GM12878 (cell line): ENCODE data around the gene ALAS2. TPM values are rescaled to one million over a fixed set of nuclear protein-coding genes. Genes with fewer than 3 reads are reported as not detected.
"Not testable (repeated sequence)": the region's sequence is repeated elsewhere in the genome, so short reads cannot be mapped to it uniquely, and the experiment has no call there.

ENCODE experiments used
- ATAC-seq: fragments of 200-7000 bp; cut with Tn5 transposase; 3 replicates; pipeline ENCODE4 v1.9.1; 2020; ENCODE audit warnings: mild to moderate bottlenecking, moderate library complexity
- BruUV-seq: library from RNA; stranded (reverse); fragments of 400-500 nt; replicated peaks from 2 replicates; lab custom pipeline; 2021; lab: Mats Ljungman, UMichigan
- CTCF ChIA-PET: fragments of 300-600 bp; sonication (Branson Sonifier 250); formaldehyde crosslinking; extraction: SDS; loops from one replicate; lab custom pipeline; 2021; ENCODE audit warnings: inconsistent platforms; lab: Yijun Ruan, JAX
- POLR2A ChIA-PET: fragments of 350-600 bp; formaldehyde crosslinking; extraction: SDS; loops from one replicate; lab custom pipeline; 2021; ENCODE audit warnings: inconsistent platforms; lab: Charles Lee
- RAD21 ChIA-PET: fragments of 300-600 bp; sonication (Branson Sonifier 250); formaldehyde crosslinking; loops from one replicate; lab custom pipeline; 2023; ENCODE audit warnings: antibody characterized with exemption; ENCODE audit not compliant: unreplicated experiment; lab: Charles Lee
- SMC1A ChIA-PET: fragments of 300-600 bp; sonication (Branson Sonifier 250); formaldehyde crosslinking; loops from one replicate; lab custom pipeline; 2023; ENCODE audit not compliant: unreplicated experiment, uncharacterized antibody; lab: Charles Lee
- DNase-seq: peaks from one replicate; pipeline ENCODE4 v3.0.0-alpha.2; 2011; ENCODE audit warnings: low read depth, low spot score
- FAIRE-seq: peaks from 3 replicates; lab custom pipeline; 2011; peaks lifted over from hg19 to GRCh38; lab: Jason Lieb, UNC
- H2AFZ ChIP-seq: 2 replicates; pipeline ENCODE4 v1.6.0; 2011; ENCODE audit warnings: low read depth, low read length, control low read depth; ENCODE audit not compliant: control insufficient read depth
- H3K27ac ChIP-seq: 2 replicates; pipeline ENCODE4 v1.5.1; 2011; ENCODE audit warnings: control low read depth; ENCODE audit not compliant: control insufficient read depth, insufficient read depth
- H3K27me3 ChIP-seq, 2 experiments: replicated peaks in 1 of 2; 2 replicates each; pipeline versions ENCODE4 v1.6.0 to v1.6.1; 2011; ENCODE audit warnings: low read length in 1 of 2; ENCODE audit not compliant: control insufficient read depth in 2 of 2, insufficient read depth in 2 of 2
- H3K36me3 ChIP-seq, 2 experiments: 2 replicates each; pipeline ENCODE4 v1.5.1; 2011; ENCODE audit warnings: low read length in 1 of 2; ENCODE audit not compliant: control insufficient read depth in 2 of 2, insufficient read depth in 2 of 2
- H3K4me1 ChIP-seq: 2 replicates; pipeline ENCODE4 v1.6.1; 2011; ENCODE audit warnings: mild to moderate bottlenecking, low read length, moderate library complexity, mixed read lengths; ENCODE audit not compliant: control insufficient read depth, insufficient read depth
- H3K4me2 ChIP-seq: 2 replicates; pipeline ENCODE4 v1.6.0; 2011; ENCODE audit warnings: control low read depth; ENCODE audit not compliant: control insufficient read depth, insufficient read depth
- H3K4me3 ChIP-seq: fragments of 200-600 bp; sonication (generic); 2 replicates; pipeline ENCODE4 v1.5.1; 2016
- H3K79me2 ChIP-seq: 2 replicates; pipeline ENCODE4 v1.6.0; 2011; ENCODE audit warnings: low read length; ENCODE audit not compliant: control insufficient read depth, insufficient read depth
- H3K9ac ChIP-seq: 2 replicates; pipeline ENCODE4 v1.8.0; 2011; ENCODE audit warnings: low read length, control low read depth, mixed read lengths; ENCODE audit not compliant: control insufficient read depth, insufficient read depth
- H3K9me3 ChIP-seq: replicated peaks from 3 replicates; pipeline ENCODE4 v1.5.1; 2011; ENCODE audit warnings: mild to moderate bottlenecking, low read length; ENCODE audit not compliant: control insufficient read depth, insufficient read depth
- H4K20me1 ChIP-seq: 2 replicates; pipeline ENCODE4 v1.6.0; 2011; ENCODE audit not compliant: control insufficient read depth, insufficient read depth
- CBFB ChIP-seq: IDR thresholded peaks from 2 replicates; pipeline ENCODE4 v1.6.1; 2016; ENCODE audit warnings: antibody characterized with exemption, low read depth
- IRF4 ChIP-seq: IDR thresholded peaks from 2 replicates; pipeline ENCODE4 v1.6.1; 2011; ENCODE audit warnings: low read depth, low read length
- LARP7 ChIP-seq: fragments of 450-650 bp; IDR thresholded peaks from 2 replicates; pipeline ENCODE4 v1.6.1; 2017; ENCODE audit warnings: mild to moderate bottlenecking
- MYB ChIP-seq: fragments of 150-350 bp; IDR thresholded peaks from 2 replicates; pipeline ENCODE4 v1.6.1; 2014; ENCODE audit warnings: mild to moderate bottlenecking, low read depth, low read length, borderline replicate concordance
- NFXL1 ChIP-seq: fragments of 450-650 bp; IDR thresholded peaks from 2 replicates; pipeline ENCODE4 v1.6.1; 2017; ENCODE audit warnings: antibody characterized with exemption, mild to moderate bottlenecking, borderline replicate concordance
- POLR2AphosphoS2 ChIP-seq: IDR thresholded peaks from 2 replicates; pipeline ENCODE4 v1.6.1; 2011; ENCODE audit warnings: low read depth, mild to moderate bottlenecking, low read length, improper control_type of control experiment, moderate library complexity
- RAD21 ChIP-seq: IDR thresholded peaks from 2 replicates; pipeline ENCODE4 v1.6.1; 2011; ENCODE audit warnings: mild to moderate bottlenecking, low read depth, low read length, moderate library complexity; ENCODE audit not compliant: insufficient read depth
- RCOR1 ChIP-seq: conservative IDR thresholded peaks from 2 replicates; pipeline ENCODE4 v1.6.1; 2012; ENCODE audit warnings: low read depth, low read length, improper control_type of control experiment
- SREBF1 ChIP-seq: IDR thresholded peaks from 2 replicates; pipeline ENCODE4 v1.6.1; 2012; ENCODE audit warnings: mild to moderate bottlenecking, low read length
- WGBS: methylation state at CpG from one replicate; pipeline ENCODE4 v1.1.6; 2016; ENCODE audit warnings: low lambda C conversion rate; ENCODE audit not compliant: insufficient replicate concordance, insufficient coverage; ENCODE audit errors: missing lambda C conversion rate; 5-methylcytosine and 5-hydroxymethylcytosine counted together
- in situ Hi-C: fragments of 300-500 bp; cut with MboI; formaldehyde crosslinking; loops from 9 replicates; pipeline ENCODE4 v1.14.3; 2018; ENCODE audit warnings: mixed read lengths
- intact Hi-C: fragments of 100-400 bp; cut with micrococcal nuclease; formaldehyde crosslinking; loops from one replicate; pipeline ENCODE4 v1.14.2; 2022; ENCODE audit not compliant: unreplicated experiment
- polyA plus RNA-seq, 11 experiments: library from polyadenylated mRNA; depleted of rRNA in 4 of 11; unstranded in 6 of 11; stranded (reverse) in 5 of 11; fragments of >200 nt; fragmentation: Nextera tagmentation in 4 of 11; fragmentation: Illumina TruSeq in 1 of 11; extraction: Ambion mirVana in 4 of 11; extraction: Trizol in 1 of 11; gene quantifications; 1 replicate in 1 of 11; 2 replicates in 10 of 11; pipeline versions ENCODE4 v1.2.1 to v1.2.3, GENCODE V29; 2011 to 2016; ENCODE audit warnings: inconsistent platforms in 2 of 11, missing spikeins in 2 of 11, low read depth in 1 of 11
- total RNA-seq, 4 experiments: library from RNA; depleted of rRNA in 3 of 4; stranded (reverse); fragments of >200 nt in 3 of 4; fragmentation: Illumina TruSeq in 1 of 4; extraction: Trizol in 1 of 4; gene quantifications; 2 replicates each; pipeline versions ENCODE4 v1.2.1 to v1.2.3, GENCODE V29; 2013 to 2021

The ALAS2 gene
- total and polyA plus RNA-seq, 10 of the 15 experiments (the other 5 are each of a cell fraction or from before 2014, with no cell fraction given): not detected

DNA sequence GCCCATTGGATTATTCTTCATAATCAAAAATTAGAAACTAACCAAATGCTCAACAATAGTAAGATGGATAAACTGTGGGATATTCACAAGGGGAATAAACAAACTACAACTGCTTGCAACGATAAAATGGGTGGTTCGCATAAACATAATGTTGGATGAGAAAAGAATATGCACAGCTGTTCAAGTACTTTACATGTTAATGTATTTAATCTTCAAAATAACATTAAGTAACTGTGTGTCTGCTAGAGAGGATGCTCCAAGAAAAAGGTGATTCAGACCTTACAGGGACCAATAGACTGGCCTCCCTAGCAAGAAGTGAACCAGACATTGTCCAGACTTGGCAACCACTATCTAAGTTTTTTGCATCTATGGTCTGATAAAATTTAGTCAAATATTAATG, 39.1 kb downstream of the ALAS2 start:
- DNase-seq (no peak), ATAC-seq (no peak), FAIRE-seq (no peak)
- H2AFZ ChIP-seq: no peak overlapping the region
- ChIA-PET CTCF (no interaction called here), POLR2A (no interaction called here), RAD21 (no interaction called here), SMC1A (no interaction called here)
- intact Hi-C loops: no loop called here
- BruUV-seq: no TSS peak
- H3K4me2 ChIP-seq: no peak overlapping the region
- no peaks in the 10 kb centered on the region for H3K9me3 ChIP-seq
- in situ Hi-C loops: no loop called here
- H3K27me3 ChIP-seq: no peaks in the 10 kb centered on the region
- H3K79me2 ChIP-seq: no peaks in the 10 kb centered on the region
- H3K4me3 ChIP-seq: no peak overlapping the region
- no peak overlapping the region for H3K9ac ChIP-seq
- no peak overlapping the region for H3K27ac ChIP-seq
- H4K20me1 ChIP-seq: no peaks in the 10 kb centered on the region
- TF ChIP-seq POLR2AphosphoS2: no peak
- no peak for TF ChIP-seq CBFB
- TF ChIP-seq LARP7: no peak
- TF ChIP-seq MYB: no peak
- no peak for TF ChIP-seq SREBF1
- no peak for TF ChIP-seq NFXL1
- TF ChIP-seq RAD21: no peak
- no peak for TF ChIP-seq RCOR1
- TF ChIP-seq IRF4: no peak
- WGBS: 54% methylated on average over 2 of the region's 2 CpGs
- H3K36me3 ChIP-seq: no peaks in the 10 kb centered on the region
- no peaks in the 10 kb centered on the region; the same call in 1 of the 2 replicates for H3K4me1 ChIP-seq

DNA sequence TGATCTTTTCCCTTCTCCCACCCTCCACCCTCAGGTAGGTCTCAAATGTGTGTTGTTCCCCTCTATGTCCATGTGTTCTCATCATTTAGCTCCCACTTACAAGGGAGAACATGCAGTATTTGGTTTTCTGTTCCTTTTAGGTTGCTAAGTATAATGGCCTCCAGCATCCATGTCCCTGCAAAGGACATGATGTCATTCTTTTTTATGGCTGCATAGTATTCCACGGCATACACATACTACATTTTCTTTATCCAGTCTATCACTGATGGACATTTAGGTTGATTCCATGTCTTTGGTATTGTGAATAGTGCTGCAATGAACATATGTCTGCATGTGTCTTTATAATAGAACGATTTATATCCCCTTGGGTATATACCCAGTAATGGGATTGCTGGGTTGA, 47.5 kb downstream of the ALAS2 start:
- H3K4me1 ChIP-seq, H3K27me3 ChIP-seq, RAD21 ChIA-PET, H2AFZ ChIP-seq, CTCF ChIA-PET, POLR2A ChIA-PET, H4K20me1 ChIP-seq, intact Hi-C loops, FAIRE-seq, H3K36me3 ChIP-seq, H3K79me2 ChIP-seq, ATAC-seq, H3K4me2 ChIP-seq, H3K27ac ChIP-seq, H3K4me3 ChIP-seq, SMC1A ChIA-PET, BruUV-seq, DNase-seq, in situ Hi-C loops, H3K9ac ChIP-seq, H3K9me3 ChIP-seq: not testable (repeated sequence)
- WGBS: 9% methylated on average over 2 of the region's 2 CpGs
